Dedifferentiated amniotic fluid mesenchymal stem cell (primary cell): Measurements from ENCODE around the gene FOXO3.

Source experiments
- DNase-seq: peaks from one replicate; pipeline ENCODE4 v3.0.0-alpha.2; 2016; ENCODE audit errors: extremely low spot score

The FOXO3 gene

DNA sequence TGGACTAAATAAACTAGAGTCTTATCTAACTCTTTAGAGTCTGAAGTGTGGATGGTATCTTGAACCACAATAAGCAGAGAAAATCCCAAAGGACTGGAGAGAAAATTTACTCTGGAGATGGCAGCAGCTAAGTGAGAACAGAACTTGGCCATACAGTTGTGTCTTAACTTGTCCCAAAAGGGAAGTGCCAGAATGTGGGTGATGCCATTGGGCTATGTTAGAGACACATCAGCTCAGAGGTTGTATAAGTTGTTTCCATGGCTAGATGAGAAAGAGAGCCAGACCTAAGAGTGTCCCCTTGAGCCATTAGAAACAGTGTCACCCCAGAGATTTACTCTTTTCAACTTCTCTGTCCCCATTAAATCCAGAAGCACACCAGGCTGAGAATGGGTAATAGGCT, 36.2 kb downstream of the FOXO3 start:
- DNase-seq: no peak

DNA sequence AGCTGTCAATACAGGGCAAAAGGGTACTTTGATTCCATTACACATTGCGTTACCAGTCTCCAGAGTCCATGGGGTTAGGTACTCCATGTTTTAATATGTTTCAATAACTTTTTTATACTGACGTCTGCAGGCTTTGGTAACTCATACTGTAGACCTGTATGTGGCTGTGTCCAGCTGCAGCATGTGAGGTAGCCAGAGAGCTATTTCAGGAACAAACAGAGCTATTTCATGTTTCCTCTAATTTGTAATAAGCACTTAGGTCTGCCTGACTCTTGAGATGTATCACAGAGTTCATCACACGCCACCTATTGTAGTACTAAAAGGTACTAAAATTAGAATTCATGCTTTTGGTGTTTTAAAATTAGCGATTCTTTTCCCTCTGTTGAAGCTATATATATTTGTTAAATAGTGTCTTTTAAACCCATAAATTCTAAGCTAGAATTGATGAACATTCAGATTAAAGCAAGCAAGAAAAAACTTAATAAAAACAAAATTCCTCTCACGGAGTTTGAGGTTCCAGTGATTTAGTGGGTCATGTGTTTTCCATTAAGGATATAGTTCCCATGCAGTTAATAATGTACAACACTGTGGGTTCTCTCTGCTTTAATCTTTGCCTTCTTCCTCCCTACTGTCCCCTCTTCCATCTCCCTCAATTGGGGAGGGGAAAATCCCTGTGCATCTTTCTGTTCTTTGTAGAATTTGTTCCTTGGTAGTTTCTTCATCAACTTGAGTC, 37.0 kb downstream of the FOXO3 start:
- DNase-seq: no peak

- DNase-seq: peak; percentile 33
These were observed 37.7 kb downstream of the FOXO3 start for GRCh38 chr6:108598305-108598863.

GRCh38 chr6:108604156-108604555, 43.4 kb downstream of the FOXO3 start:
- DNase-seq: no peak

GRCh38 chr6:108606250-108606690, 45.6 kb downstream of the FOXO3 start:
- no peak for DNase-seq

GRCh38 chr6:108608453-108609275, 47.9 kb downstream of the FOXO3 start:
- DNase-seq: no peak

GRCh38 chr6:108609276-108609769, 48.6 kb downstream of the FOXO3 start:
- DNase-seq: no peak

- no peak for DNase-seq
These were observed 49.6 kb downstream of the FOXO3 start for GRCh38 chr6:108610270-108610839.

GRCh38 chr6:108610957-108611586, 50.4 kb downstream of the FOXO3 start:
- DNase-seq: no peak

DNA sequence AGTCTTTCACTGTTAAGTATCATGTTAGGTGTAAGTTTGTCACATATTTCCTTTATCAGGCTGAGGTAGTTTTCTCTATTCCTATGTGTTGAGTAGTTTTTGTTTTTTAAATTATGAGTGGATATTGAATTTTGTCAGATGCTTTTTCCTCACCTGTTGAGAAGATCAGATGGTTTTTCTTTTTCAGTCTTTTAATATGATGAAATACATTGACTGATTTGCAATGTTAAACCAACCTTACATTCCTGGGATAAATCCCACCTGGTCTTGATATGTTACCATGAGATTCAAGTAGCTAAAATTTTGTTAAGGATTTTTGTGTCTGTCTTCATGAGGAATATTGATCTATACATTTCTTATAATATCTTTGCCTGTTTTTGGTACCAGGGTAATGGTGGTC, 52.1 kb downstream of the FOXO3 start:
- DNase-seq: no peak

GRCh38 chr6:108616544-108616943, 55.8 kb downstream of the FOXO3 start:
- DNase-seq: no peak

GRCh38 chr6:108616973-108617372, 56.3 kb downstream of the FOXO3 start:
- DNase-seq: no peak

- DNase-seq: no peak
These were observed 58.0 kb downstream of the FOXO3 start for GRCh38 chr6:108618623-108619152.

- no peak for DNase-seq
These were observed 58.9 kb downstream of the FOXO3 start for GRCh38 chr6:108619431-108620197.

DNA sequence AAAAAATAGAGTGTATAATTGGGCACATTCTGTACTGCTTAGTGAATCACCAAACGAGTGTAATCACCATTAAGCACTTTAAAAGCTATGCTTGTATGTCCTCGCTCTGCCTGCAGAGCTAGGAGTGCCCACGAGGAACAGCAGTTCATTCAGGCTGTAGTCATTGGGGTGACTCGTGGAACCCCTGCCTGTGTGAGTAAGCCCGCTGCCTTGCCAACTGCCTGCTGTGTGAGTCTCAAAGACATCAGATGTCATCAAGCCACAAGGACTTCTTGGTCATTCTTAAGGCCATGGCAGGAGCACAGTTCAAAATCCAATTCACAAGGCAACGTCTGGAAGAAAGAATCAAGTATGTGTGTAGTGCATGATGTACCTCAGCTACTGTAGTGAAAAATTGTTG, 60.4 kb downstream of the FOXO3 start:
- DNase-seq: peak; percentile 39

- DNase-seq: peak; percentile 87
These were observed 62.1 kb downstream of the FOXO3 start for GRCh38 chr6:108622641-108623298.

GRCh38 chr6:108623995-108624394, 63.3 kb downstream of the FOXO3 start:
- DNase-seq: no peak

DNA sequence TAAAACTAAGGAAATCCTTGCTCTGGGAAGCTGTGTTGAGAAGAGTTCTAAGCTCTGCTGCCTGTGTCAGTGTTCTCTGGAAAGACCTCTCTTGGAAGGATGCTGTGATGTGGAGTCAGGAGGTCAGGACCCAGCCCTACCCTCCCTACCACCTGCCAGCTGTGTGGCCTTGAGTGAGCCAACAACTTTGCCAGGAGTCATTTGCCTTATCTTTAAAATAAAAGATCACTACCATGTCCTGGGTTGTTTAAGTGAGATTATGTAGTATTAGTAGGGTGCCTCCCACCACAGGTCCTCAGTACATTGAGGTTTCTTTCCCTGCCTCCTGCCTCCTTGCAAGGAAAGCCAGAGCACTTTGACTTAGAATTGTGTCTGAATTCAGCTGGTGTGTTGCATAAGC, 64.9 kb downstream of the FOXO3 start:
- no peak for DNase-seq

DNA sequence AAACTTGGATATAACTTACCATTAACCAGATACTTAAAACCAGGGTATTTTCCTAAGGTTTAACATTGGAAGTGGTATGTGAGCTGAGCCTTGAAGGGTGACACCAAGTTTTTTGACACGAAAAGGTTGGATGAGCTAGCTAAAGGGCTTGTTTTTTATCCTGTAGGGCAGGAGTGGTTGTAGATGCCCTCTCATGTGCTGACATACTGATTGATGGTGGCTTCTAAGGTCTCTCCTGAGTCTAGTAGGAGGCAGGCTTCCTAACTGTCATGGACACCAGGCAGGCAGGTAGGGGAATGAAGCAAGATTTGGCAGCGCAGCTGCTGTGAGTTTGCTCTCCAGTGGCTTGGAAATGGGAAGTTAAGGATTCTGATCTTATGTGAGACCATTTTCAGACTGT, 66.1 kb downstream of the FOXO3 start:
- no peak for DNase-seq
